Panc1 (cell line): ENCODE measurements around the gene TRIM41.

ENCODE experiments used
- CTCF ChIP-seq: fragments of 450-650 bp; IDR thresholded peaks from 2 replicates; pipeline ENCODE4 v1.5.1; 2017; ENCODE audit warnings: mild to moderate bottlenecking
- POLR2AphosphoS5 ChIP-seq: IDR thresholded peaks from 2 replicates; pipeline ENCODE4 v1.6.1; 2012; ENCODE audit warnings: mild to moderate bottlenecking, low read depth, low read length, moderate library complexity
- REST ChIP-seq, 2 experiments: IDR thresholded peaks; 2 replicates each; pipeline ENCODE4 v1.6.1; 2011 to 2012; ENCODE audit warnings: low read depth in 2 of 2, control low read depth in 1 of 2, low read length in 1 of 2, mild to moderate bottlenecking in 1 of 2, moderate library complexity in 1 of 2; ENCODE audit not compliant: insufficient read depth in 1 of 2
- TCF7L2 ChIP-seq: IDR thresholded peaks from 2 replicates; pipeline ENCODE4 v1.6.1; 2011; ENCODE audit warnings: mild to moderate bottlenecking, low read depth, low read length, inconsistent platforms

- TF ChIP-seq CTCF (no peak), REST (IDR thresholded peaks at IDR 0.05; ENCODE audit: insufficient read depth in 1 of 2, low read depth in 2 of 2, low read length in 1 of 2) (no peak), POLR2AphosphoS5 (no peak), TCF7L2 (no peak)
Measured at GRCh38 chr5:181258576-181258975, 35.5 kb downstream of the TRIM41 start.
